ENCODE results near the gene ETHE1.

- no peak for TF ChIP-seq POLR2A (IDR thresholded peaks at IDR 0.05; ENCODE audit: low read depth)
- TF ChIP-seq CTCF (IDR thresholded peaks at IDR 0.05): no peak
Measured at GRCh38 chr19:43553656-43554055, 26.7 kb upstream of the ETHE1 start.
